HG03108 (cell line): ENCODE data around the gene GALNT18.

Experiments used
- ATAC-seq: cut with Tn5 transposase; IDR thresholded peaks from one replicate; pipeline ENCODE4 v1.9.1; 2021; ENCODE audit warnings: moderate library complexity; ENCODE audit not compliant: unreplicated experiment

GALNT18 gene

GRCh38 chr11:11588243-11588642, 33.6 kb downstream of the GALNT18 start:
- no peak for ATAC-seq

GRCh38 chr11:11587122-11587521, 34.7 kb downstream of the GALNT18 start:
- ATAC-seq: no peak

- no peak for ATAC-seq
Measured at GRCh38 chr11:11586465-11586864, 35.3 kb downstream of the GALNT18 start.

GRCh38 chr11:11584937-11585336, 36.9 kb downstream of the GALNT18 start:
- ATAC-seq: no peak

- ATAC-seq: no peak
Measured at GRCh38 chr11:11584530-11584810, 37.3 kb downstream of the GALNT18 start.

- no peak for ATAC-seq
Measured at GRCh38 chr11:11583801-11584529, 37.8 kb downstream of the GALNT18 start.

GRCh38 chr11:11582011-11582701, 39.6 kb downstream of the GALNT18 start:
- no peak for ATAC-seq

- no peak for ATAC-seq
Measured at GRCh38 chr11:11581481-11581880, 40.3 kb downstream of the GALNT18 start.

GRCh38 chr11:11580841-11581411, 40.9 kb downstream of the GALNT18 start:
- no peak for ATAC-seq

GRCh38 chr11:11580012-11580411, 41.8 kb downstream of the GALNT18 start:
- ATAC-seq: no peak

GRCh38 chr11:11579012-11579988, 42.5 kb downstream of the GALNT18 start:
- no peak for ATAC-seq

- no peak for ATAC-seq
Measured at GRCh38 chr11:11577932-11578911, 43.6 kb downstream of the GALNT18 start.

- ATAC-seq: no peak
Measured at GRCh38 chr11:11577251-11577855, 44.5 kb downstream of the GALNT18 start.

- no peak for ATAC-seq
Measured at GRCh38 chr11:11574373-11575287, 47.2 kb downstream of the GALNT18 start.

- ATAC-seq: no peak
Measured at GRCh38 chr11:11572386-11572785, 49.4 kb downstream of the GALNT18 start.

- no peak for ATAC-seq
Measured at GRCh38 chr11:11571893-11572292, 49.9 kb downstream of the GALNT18 start.

GRCh38 chr11:11570823-11571222, 51.0 kb downstream of the GALNT18 start:
- ATAC-seq: no peak

- no peak for ATAC-seq
Measured at GRCh38 chr11:11569936-11570491, 51.8 kb downstream of the GALNT18 start.
